ENCODE measurements around the gene CEP85L.

GRCh38 chr6:118467181-118467580, 184.2 kb downstream of the CEP85L start:
- no peak for TF ChIP-seq HNRNPLL (IDR thresholded peaks at IDR 0.05; ENCODE audit: low read depth, low read length, poor library complexity, severe bottlenecking)
- TF ChIP-seq SKIL (CRISPR knock-in tag; IDR thresholded peaks at IDR 0.05; ENCODE audit: borderline replicate concordance), result no peak
- no peak for TF ChIP-seq EED (CRISPR knock-in tag; IDR thresholded peaks at IDR 0.05)
- TF ChIP-seq ESRRA (CRISPR knock-in tag; IDR thresholded peaks at IDR 0.05; ENCODE audit: low read depth), result no peak
- no peak for TF ChIP-seq TBP (CRISPR knock-in tag; IDR thresholded peaks at IDR 0.05)
- no peak for TF ChIP-seq CEBPZ (IDR thresholded peaks at IDR 0.05; ENCODE audit: low read length)
- no peak for TF ChIP-seq CTCF (CRISPR knock-in tag; IDR thresholded peaks at IDR 0.05)
- no peak for TF ChIP-seq ZBTB44 (CRISPR knock-in tag; IDR thresholded peaks at IDR 0.05)
- no peak for TF ChIP-seq ATF6 (CRISPR knock-in tag; conservative IDR thresholded peaks at IDR 0.05)
- no peak for TF ChIP-seq MXI1 (IDR thresholded peaks at IDR 0.05; ENCODE audit: borderline replicate concordance, low read depth, low read length)
- no peak for TF ChIP-seq ZBTB10 (CRISPR knock-in tag; IDR thresholded peaks at IDR 0.05; ENCODE audit: borderline replicate concordance)

All from HepG2 (cell line).